GM18907 (cell line): ENCODE measurements around the gene RPL12.

ENCODE experiments used
- ATAC-seq: cut with Tn5 transposase; IDR thresholded peaks from one replicate; pipeline ENCODE4 v1.9.1; 2021; ENCODE audit warnings: mild to moderate bottlenecking, moderate library complexity; ENCODE audit not compliant: unreplicated experiment

RPL12 gene

GRCh38 chr9:127444921-127445850, 6.0 kb downstream of the RPL12 start:
- ATAC-seq = no peak

DNA sequence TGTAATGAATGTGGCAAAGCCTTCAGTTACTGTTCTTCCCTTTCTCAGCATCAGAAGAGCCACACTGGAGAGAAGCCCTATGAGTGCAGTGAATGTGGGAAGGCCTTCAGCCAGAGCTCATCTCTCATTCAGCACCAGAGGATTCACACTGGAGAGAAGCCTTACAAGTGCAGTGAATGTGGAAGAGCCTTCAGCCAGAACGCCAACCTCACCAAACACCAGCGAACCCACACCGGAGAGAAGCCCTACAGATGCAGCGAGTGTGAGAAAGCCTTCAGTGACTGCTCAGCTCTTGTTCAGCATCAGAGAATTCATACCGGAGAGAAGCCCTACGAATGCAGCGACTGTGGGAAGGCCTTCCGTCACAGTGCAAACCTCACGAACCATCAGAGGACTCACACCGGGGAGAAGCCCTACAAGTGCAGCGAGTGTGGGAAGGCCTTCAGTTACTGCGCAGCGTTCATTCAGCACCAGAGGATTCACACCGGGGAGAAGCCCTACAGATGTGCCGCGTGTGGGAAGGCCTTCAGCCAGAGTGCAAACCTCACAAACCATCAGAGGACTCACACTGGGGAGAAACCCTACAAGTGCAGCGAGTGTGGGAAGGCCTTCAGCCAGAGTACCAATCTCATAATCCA, 6.8 kb downstream of the RPL12 start:
- ATAC-seq = no peak

DNA sequence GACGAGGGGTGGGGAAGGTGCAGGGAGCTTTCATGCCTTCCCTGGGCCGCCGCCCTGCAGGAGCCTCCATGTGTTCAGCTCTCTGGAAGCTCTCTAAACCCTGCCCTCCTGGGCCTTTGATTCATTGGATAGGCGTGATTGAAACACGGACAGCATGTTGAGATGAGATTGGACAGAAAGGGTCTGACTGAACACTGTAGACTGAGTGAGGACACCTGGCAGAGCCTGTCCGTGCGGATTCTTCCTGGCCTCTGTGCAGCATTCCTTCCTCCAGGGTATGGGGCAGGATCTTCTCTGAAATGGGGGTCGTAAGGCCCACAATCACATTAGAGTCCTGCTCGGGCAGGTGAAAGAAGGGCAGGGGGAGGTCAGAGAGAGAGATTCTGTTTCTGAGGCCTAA, 12.8 kb downstream of the RPL12 start:
- ATAC-seq = no peak

- no peak for ATAC-seq
These were observed 13.5 kb downstream of the RPL12 start for GRCh38 chr9:127437497-127438264.

DNA sequence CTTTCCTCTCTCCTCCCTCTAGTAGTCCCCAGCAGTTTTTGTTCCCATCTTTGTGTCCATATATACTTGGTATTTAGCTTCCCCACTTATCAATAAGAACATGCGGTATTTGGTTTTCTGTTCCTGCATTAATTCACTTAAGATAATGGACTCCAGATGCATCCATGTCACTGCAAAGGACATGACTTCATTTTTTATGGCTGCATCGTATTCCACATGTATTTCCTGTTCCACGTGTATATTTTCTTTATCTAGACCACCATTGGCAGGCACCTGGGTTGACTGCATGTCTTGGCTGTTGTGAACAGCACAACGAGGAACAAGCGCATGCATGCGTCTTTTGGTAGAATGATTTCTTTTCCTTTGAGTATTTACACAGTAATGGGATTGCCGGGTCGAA, 20.8 kb downstream of the RPL12 start:
- no peak for ATAC-seq

- ATAC-seq = no peak
These were observed 22.9 kb downstream of the RPL12 start for GRCh38 chr9:127428348-127428747.

- ATAC-seq = no peak
These were observed 24.4 kb downstream of the RPL12 start for GRCh38 chr9:127426756-127427155.

- no peak for ATAC-seq
These were observed 26.6 kb downstream of the RPL12 start for GRCh38 chr9:127424676-127424999.

DNA sequence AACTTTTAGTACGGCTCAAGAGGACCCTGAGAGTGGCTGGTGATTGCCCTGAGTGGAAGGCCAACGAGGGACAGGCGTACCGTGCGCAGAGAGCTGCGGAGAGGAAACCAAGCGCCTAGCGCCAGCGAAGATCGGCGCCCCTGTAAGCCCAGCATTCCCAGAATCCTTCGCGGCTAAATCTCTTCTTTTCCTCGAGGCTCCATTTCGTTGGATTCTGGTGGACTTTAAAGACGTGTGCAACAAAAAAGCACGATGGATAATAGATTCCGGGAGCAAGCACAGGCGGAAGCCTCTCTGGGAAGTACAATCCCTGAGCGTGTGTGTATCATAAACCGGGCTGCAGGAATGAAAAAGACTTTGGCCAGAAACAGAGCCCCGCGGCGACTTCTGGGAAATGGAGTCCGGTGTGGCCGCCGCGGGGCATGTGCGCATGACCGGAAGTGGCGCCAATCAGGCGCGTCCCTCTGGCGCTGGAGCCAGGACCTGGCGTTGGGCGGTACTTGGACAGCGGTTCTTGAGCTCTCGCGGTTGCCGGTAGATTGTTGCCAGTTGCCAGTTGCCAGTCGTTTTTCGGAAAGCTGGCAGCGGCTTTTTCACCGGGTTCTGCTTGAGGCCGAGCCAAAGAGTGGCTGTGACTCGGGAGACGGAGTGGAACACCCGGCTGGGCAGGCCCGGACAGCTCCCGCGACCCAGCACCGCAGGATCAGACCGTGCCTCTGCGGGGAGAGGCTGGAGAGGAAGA, 27.1 kb downstream of the RPL12 start, which contains the start of gene ZNF79:
Gene ZNF79, plus strand, starts transcription at position 449 of the 742 bp plus-strand sequence. CDS start 406 bp downstream, outside the sequence.
- peak; percentile 84 for ATAC-seq

DNA sequence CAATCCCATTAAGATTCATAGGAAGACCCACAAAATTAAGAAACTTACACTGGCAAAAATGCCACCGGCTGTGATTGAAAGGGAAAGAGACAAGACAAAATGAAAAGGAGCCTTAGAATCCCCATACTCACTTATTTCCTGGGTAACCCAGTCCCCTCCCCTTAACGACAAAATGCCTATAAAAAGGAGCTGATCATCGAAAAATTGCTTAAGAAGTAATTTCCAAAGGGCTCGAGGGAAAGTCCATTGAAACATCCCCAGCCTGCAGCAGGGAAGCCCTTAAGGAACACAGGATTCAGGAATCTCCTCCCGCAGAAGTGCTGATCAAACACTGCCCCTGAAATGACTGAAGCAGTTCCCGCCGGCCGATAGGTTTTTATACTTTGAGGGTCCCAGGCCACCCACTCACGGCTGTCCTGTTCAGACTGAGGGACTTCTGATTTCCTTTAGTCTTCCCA, 27.7 kb downstream of the RPL12 start:
- no peak for ATAC-seq

- ATAC-seq = no peak
These were observed 28.4 kb downstream of the RPL12 start for GRCh38 chr9:127422787-127423186.

- no peak for ATAC-seq
These were observed 28.9 kb downstream of the RPL12 start for GRCh38 chr9:127422133-127422782.

DNA sequence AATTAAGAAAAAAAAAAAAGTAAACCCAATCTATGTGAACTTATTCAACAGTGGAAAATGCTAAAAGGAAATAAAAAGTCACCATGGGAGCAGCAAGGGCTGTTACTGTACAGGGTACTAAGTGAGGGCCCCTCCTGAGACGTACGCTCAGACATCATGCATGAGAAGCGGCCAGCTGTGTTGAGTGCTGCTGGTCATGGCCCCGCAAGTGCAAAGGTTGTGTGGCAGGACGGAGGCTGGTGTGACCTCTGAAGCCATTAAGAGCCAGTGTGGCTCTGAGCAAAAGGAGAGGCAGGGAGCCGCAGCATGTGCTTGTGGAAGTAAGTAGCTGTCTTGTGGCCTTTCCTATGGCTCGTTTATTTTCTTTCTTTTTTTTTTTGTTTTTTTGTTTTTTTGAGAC, 30.1 kb downstream of the RPL12 start:
- no peak for ATAC-seq

- no peak for ATAC-seq
These were observed 31.9 kb downstream of the RPL12 start for GRCh38 chr9:127419348-127419747.

DNA sequence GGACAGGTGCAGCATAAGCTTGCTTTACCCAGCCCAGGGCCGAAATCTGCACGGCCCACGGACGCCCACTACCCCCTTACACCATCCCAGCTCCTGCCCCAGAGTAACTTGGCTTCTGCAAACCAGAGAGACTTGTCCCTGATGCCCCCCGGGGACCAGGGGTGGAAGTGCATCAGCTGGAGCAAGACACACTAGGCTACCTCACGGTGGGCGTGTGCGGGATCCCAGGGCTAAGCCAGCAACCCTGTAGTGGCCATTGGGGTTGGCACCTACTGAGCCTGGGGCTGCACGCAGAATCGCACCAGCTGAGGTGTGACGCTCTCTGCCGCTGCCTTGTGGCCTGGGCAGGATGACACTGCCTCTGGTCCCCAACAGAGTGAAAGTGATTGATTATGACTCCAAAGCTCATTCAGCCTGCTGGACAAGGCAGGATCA, 33.2 kb downstream of the RPL12 start:
- no peak for ATAC-seq

DNA sequence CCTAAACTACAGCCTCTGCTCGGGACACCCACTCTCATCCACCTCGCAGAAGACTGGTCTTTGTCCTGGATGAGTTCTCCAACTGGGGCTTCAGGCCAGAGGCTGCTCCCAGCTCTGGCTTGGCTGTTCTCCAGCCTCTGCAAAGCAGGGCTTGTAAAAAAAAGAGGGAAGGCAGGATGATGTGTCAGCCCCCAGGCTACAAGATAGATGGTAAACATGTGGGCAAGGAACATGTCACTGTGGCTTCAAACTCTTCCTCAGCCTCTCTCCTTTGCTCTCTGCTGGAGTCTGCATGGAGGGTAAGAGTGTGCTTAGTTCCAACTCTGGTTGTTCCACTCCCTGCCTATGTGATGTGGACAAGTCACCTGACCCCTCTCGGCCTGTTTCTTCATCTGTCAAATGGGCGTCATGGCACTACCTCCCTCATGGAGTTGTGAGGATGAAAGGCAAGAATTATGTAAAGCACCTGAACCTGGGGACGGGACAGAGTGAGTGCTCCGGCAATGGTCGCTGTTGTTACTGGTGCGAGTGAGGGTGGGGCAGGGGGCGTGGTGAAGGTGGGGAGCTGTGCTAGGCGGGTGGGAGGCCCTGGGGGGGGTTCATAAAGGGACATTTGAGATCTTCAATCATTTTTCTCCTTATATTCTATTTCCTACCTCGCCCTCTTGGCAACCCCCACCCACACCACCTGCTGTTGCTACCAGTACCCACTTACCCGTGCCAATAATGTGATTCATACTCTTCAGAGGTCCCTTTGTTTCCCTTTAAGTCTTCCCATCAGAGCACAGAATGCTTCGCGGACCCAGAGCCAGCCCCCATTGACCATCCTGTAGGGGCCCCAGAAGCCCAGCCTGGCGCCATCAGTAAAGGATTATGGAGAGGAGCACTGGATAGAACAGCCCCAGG, 33.8 kb downstream of the RPL12 start:
- ATAC-seq = no peak

GRCh38 chr9:127415657-127416056, 35.5 kb downstream of the RPL12 start:
- no peak for ATAC-seq

- ATAC-seq = no peak
These were observed 36.1 kb downstream of the RPL12 start for GRCh38 chr9:127415141-127415540.

GRCh38 chr9:127411122-127411521, 40.1 kb downstream of the RPL12 start:
- no peak for ATAC-seq
